ENCODE data around the gene IGFBPL1.

GRCh38 chr9:38445154-38446043, 21.1 kb upstream of the IGFBPL1 start:
- no peak for TF ChIP-seq CTCF (IDR thresholded peaks at IDR 0.05)
- TF ChIP-seq ZFX (IDR thresholded peaks at IDR 0.05; ENCODE audit: borderline replicate concordance), result no peak
